Frontal cortex (tissue), 4 donors: ENCODE measurements around the gene ENKUR. TPM values are rescaled to one million over a fixed set of nuclear protein-coding genes. Genes with fewer than 3 reads are reported as not detected.

ENCODE experiments used
- DNase-seq, 2 donors: peaks; one replicate each; pipeline ENCODE4 v3.0.0; 2012; ENCODE audit warnings: low spot score in 2 of 2
- FAIRE-seq: peaks from 2 replicates; lab custom pipeline; 2012; peaks lifted over from hg19 to GRCh38; lab: Jason Lieb, UNC
- small RNA-seq: library from RNA; depleted of rRNA; stranded (forward); fragments of <200 nt; gene quantifications from one replicate; pipeline ENCODE3, GENCODE V24; 2014
- total RNA-seq: library from RNA; depleted of rRNA; stranded (reverse); fragments of >200 nt; gene quantifications from one replicate; pipeline ENCODE4 v1.2.3, GENCODE V29; 2014
- donor health status: control.
- donor health status: control.
- donor health status: control.

ENKUR gene
- total RNA-seq, 1 donor from 2014 or later = 4.5 TPM

DNA sequence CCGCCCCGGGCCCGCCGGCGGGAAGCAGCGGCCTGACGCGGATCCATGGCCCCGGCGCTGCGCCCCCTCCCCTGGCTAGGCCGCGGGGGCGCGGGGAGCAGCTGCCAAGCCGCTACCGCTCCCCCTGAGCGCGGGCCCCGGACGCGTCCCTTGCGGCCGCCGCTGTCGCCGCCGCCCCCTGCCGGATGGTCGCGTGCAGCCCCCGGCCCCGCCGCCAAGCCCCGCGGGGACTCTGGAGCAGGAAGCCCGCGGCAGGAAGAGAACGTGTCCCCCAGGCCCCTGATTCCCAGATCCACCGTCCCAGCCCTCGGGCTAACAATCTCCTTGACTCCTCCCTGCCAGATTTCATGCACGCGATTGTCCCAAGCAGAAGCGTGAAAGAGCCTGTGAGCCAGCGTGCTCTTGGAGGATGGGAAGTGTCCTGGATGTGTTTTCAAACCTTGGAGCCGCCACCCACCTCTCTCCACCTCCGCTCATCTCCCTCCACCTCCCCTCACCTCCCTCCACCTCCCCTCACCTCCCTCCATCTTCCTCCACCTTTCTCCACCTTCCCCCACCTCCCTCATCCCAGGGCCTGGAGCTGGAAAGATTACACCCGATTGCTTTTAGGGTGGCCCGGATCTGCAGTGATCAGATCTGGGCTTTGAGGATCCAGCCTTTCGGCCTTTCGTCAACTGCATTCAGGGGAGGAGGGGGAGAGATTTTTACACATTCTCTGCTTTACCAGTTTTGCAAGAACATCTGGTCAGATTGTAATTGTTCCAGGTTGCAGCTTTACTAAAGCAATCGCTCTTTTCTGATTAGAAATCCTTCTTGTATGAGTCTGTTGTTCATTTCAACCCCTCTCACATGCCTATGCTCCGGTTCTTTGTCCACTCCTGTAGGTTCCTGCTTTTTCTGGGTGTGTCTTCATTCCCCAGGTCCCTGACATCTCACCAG lies 63.0 kb downstream of the ENKUR start:
- DNase-seq (peak; percentile 61 to 72), FAIRE-seq (no peak)

DNA sequence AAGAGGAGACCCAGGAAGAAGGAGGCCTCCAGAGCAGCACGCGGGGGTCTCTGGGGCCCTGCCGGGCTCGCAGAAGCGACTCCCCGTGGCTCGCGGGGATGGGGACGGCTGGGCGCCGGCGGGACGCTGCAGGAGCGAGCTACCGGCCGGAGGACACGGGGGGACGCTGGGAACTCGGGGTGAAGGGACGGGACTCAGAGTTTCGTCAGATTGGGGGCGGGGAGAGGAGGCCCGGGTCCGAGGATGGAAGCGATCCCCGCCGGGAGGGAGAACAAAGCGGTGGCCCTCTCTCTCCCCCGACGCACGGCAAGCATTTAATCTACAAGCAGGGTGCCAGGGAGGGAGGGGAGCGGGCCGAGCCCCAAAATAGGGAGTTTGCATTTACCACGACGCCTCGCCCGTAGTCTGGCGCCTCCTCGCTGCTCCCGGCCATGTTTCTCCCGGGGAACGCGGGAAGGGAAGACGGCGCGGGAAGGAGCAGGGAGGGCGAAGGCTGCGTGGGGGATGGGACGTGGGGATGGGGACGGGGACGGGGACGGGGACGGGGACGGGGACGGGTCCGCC lies 63.7 kb downstream of the ENKUR start, which contains the start of gene PRTFDC1:
TSS of gene PRTFDC1 (minus strand) at position 464 of the 564 bp plus-strand sequence. CDS start at position 433, 31 bp downstream.
- DNase-seq (peak; percentile 67 to 77), FAIRE-seq (no peak)

DNA sequence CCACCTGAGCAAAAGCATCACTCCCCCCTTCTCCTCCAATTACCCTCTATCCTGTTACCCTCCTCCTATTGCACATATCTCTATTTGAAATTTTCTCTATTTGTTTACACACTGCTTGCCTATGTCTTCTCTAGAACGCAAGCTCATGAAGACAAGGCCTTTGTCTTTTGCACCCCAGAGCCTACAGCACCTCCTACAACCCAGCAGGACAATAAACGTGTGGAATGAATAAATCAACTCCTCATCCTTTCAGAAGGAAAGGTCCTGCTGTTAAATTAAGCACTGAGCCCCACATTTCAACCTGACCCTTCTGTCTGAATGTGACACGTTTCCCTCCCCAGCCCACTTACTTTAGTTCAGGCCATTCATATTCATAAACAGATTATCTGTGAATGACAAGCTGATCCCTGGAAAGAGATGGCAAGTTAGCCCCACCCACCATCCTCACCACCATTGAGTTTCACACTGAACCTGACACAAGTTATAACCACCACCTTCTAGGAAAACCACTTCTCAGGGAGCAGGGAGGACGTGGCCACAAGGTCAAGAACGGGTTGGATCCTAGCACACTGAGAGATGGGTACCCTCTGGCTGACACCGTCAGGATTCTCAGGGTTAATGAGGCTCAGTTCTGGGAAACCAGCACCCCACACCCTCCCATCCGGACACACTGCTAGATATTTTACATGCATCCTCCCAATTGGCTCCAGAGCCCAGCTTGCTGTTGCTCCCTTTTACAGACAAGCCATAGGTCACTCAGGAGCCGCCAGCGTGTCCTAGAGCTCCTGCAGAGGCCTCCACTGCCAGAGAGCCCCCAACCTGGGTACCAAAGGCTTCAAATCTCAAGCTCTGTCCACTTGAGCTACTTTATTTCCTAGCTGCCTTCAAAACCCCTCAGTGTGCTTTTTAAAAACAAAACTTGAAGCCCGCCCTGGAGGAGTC lies 64.5 kb downstream of the ENKUR start:
- DNase-seq (no peak), FAIRE-seq (no peak)

DNA sequence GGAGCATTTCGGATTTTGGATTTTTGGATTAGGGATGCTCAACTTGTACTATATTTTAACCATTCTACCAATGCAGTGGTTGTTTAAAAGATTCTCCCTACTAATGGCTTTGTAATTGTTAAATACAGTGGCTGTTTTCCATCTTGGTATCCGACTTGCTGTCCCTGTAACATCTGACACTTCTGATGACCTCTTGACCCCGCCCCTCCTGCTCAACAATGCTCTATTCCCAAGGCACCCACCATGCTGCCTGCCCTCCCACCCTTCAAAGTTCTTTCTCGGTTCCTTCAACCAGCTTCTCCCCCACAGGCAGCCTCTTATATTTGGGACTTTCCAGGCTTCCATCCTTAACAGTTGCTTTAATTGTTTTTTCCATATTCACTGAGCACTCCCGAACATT lies 65.5 kb downstream of the ENKUR start:
- DNase-seq = no peak
- no peak for FAIRE-seq

DNA sequence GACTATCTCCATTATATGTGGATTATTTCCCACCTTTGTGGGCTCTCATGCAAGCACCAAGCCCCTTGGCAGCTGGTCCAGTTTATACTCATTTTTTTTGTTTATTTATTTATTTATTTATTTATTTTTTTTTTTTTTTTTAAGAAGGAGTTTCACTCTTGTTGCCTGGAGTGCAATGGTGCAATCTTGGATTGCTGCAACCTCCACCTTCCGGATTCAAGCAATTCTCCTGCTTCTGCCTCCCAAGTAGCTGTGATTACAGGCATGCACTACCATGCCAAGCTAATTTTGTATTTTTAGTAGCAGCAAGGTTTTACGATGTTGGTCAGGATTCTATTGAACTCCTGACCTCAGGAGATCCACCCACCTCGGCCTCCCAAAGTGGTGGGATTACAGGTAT lies 66.3 kb downstream of the ENKUR start:
- FAIRE-seq = no peak
- DNase-seq = no peak

DNA sequence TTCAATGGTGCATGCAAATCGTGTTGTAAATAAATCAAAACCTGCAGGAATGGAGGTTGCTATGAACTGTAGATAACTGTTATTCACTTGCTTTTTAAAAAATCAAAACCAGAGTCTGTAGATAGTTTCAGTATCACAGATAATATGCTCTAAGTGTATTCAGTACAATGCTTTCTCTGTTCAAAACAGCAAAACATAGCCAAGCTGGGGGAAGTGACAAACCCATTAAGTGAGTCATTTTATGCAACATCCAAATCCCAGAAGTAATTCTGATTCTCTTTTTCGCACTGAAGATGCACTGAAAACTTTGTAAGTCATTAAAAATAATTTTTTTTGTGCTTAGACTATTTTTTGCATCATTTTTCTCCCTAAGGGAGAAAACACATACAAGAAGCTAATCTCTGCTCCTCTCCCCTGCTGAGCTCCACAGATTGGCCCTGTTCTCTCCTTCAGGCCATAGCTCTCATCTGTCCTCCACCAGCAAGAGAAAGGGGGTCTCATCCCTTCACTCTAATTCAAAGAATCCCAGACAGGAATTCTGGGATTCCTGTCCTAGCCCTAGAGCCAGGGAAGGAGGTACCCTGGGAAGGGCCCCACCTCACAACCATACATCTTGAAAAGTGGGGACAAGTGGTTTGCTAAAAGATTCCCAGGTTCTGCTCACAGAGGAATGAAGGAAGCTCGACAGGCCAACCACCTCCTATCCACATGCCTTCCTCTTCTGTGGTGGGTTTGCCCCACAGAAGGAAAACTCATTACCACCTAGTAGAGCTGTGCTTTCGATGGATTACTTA lies 68.5 kb downstream of the ENKUR start:
- peak in 1 of 2 donors; percentile 45 for DNase-seq
- peak; percentile 90 for FAIRE-seq

DNA sequence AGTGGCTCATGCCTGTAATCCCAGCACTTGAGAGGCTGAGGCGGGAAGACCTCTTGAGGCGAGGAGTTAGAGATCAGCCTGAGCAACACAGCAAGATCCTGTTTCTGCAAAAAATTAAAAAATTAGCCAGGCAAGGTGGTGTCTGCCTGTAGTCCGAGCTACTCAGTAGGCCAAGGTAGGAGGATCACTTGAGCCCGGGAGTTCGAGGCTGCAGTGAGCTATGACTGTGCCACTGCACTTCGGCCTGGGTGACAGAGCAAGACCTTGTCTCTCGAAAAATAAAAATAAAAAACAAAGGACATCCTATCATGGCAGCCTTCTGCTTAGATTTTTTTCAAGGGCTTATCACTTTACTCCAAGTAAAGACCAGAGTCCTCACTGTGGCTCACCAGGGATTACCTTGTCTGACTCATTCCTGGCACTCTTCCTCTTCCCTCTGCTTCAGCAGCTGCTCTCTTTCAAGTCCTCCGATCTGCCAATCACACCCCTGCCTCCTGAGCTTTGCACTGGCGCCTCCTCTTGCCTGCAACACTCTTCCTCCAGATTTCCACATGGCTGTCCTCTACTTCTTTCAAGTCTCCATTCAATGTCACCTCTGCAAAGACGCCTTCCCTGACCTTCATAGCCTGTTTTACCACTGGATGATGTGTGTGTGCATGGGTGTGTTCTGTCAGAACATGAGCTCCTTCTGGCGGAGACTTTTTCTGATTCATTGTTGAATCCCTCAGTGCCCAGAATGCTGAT lies 71.3 kb downstream of the ENKUR start:
- FAIRE-seq (no peak), DNase-seq (no peak)

DNA sequence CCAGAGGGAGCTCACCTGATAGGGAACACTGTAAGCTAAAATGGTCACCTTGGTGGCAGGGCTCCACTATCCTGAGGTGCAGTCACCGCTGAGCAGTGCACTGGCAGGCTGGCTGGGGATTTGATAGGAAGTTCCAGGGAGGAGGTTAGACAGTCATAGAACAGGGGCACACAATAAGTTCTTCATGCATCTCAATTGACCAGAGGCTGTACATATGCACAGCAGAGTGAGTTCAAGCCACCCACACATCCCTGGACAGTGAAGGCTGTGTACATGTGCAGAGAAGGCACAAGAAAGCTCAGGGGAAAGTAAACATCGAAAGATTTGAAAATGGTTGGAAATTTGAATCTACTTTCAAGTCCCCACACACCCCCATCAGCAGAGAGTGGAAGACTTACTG lies 77.4 kb downstream of the ENKUR start:
- FAIRE-seq (no peak), DNase-seq (no peak)

DNA sequence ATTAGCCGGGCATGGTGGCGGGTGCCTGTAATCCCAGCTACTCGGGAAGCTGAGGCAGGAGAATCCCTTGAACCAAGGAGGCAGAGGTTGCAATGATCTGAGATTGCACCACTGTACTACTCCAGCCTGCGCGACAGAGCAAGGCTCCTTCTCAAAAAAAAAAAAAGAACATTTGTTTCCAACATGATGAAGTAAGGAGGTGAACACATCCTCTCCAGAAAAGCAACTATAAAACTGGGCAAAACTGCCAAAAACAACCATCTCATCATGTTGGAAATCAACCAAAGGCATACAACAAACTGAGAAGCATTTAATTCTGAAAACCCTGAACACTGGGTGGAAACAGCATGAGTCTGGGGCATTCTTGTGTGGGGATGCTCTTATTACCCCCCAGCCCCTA lies 77.9 kb downstream of the ENKUR start:
- DNase-seq = no peak
- no peak for FAIRE-seq

DNA sequence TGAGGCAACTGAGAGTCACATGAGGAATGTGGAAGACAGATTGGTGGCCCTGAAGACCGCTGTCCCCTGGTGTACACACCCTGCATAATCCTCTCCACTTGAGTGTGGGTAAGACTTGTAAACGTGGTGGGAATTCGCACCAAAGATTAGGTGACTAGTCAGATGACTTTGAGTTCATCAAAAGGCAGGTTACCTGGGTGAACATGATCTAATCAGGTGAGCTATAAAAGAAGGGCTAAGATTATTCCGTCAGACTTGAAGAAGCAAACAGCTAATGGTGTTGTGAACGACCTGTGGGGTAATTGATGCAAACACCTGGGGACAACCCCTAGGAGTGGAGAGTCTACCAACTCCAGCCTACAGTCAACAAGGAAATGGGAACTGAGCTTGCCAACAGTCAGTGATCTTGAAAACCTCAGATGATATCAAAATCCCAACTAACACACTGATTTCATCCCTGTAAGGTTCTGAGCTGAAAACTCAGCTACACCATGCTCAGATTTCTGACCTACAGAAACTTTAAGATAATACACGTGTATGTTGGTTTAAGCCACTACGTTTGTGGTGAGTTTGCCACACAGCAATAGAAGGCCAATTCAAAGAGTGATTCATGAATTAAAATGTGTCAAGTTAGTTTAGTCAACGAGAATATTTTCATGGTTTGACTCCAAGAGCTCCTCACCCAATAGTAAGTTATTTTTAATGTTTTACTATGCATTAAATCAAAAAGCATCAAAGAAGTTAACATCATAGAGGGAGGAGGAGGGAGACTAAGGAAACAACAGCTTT lies 80.3 kb downstream of the ENKUR start:
- DNase-seq = no peak
- FAIRE-seq = no peak

Small RNA genes within 50 kb of the gene (small RNA-seq; reads per million reads assigned to genes)
- not detected for gene AL512598.1

Other genes with a start within 250 kb of the ENKUR start
- 29.8 TPM for gene PRTFDC1, start 63.6 kb downstream of the ENKUR start, total RNA-seq
- 19.2 TPM for gene THNSL1, start 454 bp upstream of the ENKUR start, total RNA-seq
- 9.0 TPM for gene GPR158, start 158.8 kb upstream of the ENKUR start, total RNA-seq